H9 (cell line): ENCODE results near the gene RFT1. TPM values are rescaled to one million over a fixed set of nuclear protein-coding genes. Genes with fewer than 3 reads are reported as not detected.

ENCODE experiments used
- DNase-seq: peaks from one replicate; pipeline ENCODE4 v3.0.0-alpha.2; 2017
- H2AFZ ChIP-seq: one replicate; pipeline ENCODE4 v1.6.1; 2013; ENCODE audit warnings: mild to moderate bottlenecking, low read length, control low read depth, moderate library complexity
- H2AK5ac ChIP-seq: 2 replicates; pipeline ENCODE4 v1.6.1; 2013; ENCODE audit warnings: low read length, control low read depth, mixed read lengths; ENCODE audit not compliant: insufficient read length
- H2BK120ac ChIP-seq: one replicate; pipeline ENCODE4 v1.6.1; 2013; ENCODE audit warnings: low read depth, mild to moderate bottlenecking, low read length, control low read depth, inconsistent platforms; ENCODE audit not compliant: poor library complexity, severe bottlenecking
- H2BK12ac ChIP-seq: 2 replicates; pipeline ENCODE4 v1.6.1; 2013; ENCODE audit warnings: low read length, control low read depth, mixed read lengths, low read depth; ENCODE audit not compliant: insufficient read length
- H2BK15ac ChIP-seq: 2 replicates; pipeline ENCODE4 v1.6.1; 2013; ENCODE audit warnings: low read depth, low read length, control low read depth
- H2BK20ac ChIP-seq: one replicate; pipeline ENCODE4 v1.6.1; 2013; ENCODE audit warnings: low read depth, mild to moderate bottlenecking, low read length, control low read depth, inconsistent platforms; ENCODE audit not compliant: poor library complexity, severe bottlenecking
- H2BK5ac ChIP-seq: 2 replicates; pipeline ENCODE4 v1.6.1; 2013; ENCODE audit warnings: low read length, control low read depth, mixed read lengths; ENCODE audit not compliant: insufficient read length
- H3K14ac ChIP-seq: 2 replicates; pipeline ENCODE4 v1.6.1; 2013; ENCODE audit warnings: low read length, control low read depth; ENCODE audit not compliant: insufficient read depth
- H3K18ac ChIP-seq: 2 replicates; pipeline ENCODE4 v1.6.1; 2013; ENCODE audit warnings: low read depth, mild to moderate bottlenecking, mixed read lengths, low read length, control low read depth; ENCODE audit not compliant: insufficient read length
- H3K23ac ChIP-seq: 2 replicates; pipeline ENCODE4 v1.6.1; 2013; ENCODE audit warnings: low read length, control low read depth, mixed read lengths, low read depth; ENCODE audit not compliant: insufficient read length
- H3K23me2 ChIP-seq: 2 replicates; pipeline ENCODE4 v1.6.1; 2013; ENCODE audit warnings: low read depth, mild to moderate bottlenecking, mixed read lengths, low read length, control low read depth; ENCODE audit not compliant: insufficient read length, poor library complexity, severe bottlenecking
- H3K27ac ChIP-seq: 2 replicates; pipeline ENCODE4 v1.5.1; 2013; ENCODE audit warnings: low read length, control low read depth, mixed read lengths, low read depth; ENCODE audit not compliant: insufficient read length
- H3K27me3 ChIP-seq: 2 replicates; pipeline ENCODE4 v1.6.1; 2013; ENCODE audit warnings: low read length, control low read depth, inconsistent platforms; ENCODE audit not compliant: insufficient read depth
- H3K4ac ChIP-seq: 2 replicates; pipeline ENCODE4 v1.6.1; 2013; ENCODE audit warnings: low read depth, mild to moderate bottlenecking, control low read depth, inconsistent platforms, low read length, moderate library complexity
- H3K4me1 ChIP-seq: 2 replicates; pipeline ENCODE4 v1.6.1; 2013; ENCODE audit warnings: low read length, control low read depth, inconsistent platforms; ENCODE audit not compliant: insufficient read depth
- H3K4me2 ChIP-seq: 2 replicates; pipeline ENCODE4 v1.6.1; 2013; ENCODE audit warnings: low read length, control low read depth, mixed read lengths; ENCODE audit not compliant: insufficient read length, insufficient read depth
- H3K56ac ChIP-seq: 2 replicates; pipeline ENCODE4 v1.6.1; 2013; ENCODE audit warnings: low read depth, mild to moderate bottlenecking, mixed read lengths, low read length, control low read depth; ENCODE audit not compliant: insufficient read length
- H3K79me1 ChIP-seq: 2 replicates; pipeline ENCODE4 v1.6.1; 2013; ENCODE audit warnings: low read depth, mild to moderate bottlenecking, moderate library complexity, low read length, control low read depth, inconsistent platforms; ENCODE audit not compliant: insufficient read depth, poor library complexity, severe bottlenecking
- H3K79me2 ChIP-seq: 2 replicates; pipeline ENCODE4 v1.6.1; 2013; ENCODE audit warnings: low read length, control low read depth, inconsistent platforms; ENCODE audit not compliant: insufficient read depth
- H3K9ac ChIP-seq: 2 replicates; pipeline ENCODE4 v1.6.1; 2013; ENCODE audit warnings: low read length, control low read depth, mixed read lengths; ENCODE audit not compliant: insufficient read length; ENCODE audit errors: extremely low read depth
- H3K9me3 ChIP-seq: one replicate; pipeline ENCODE4 v1.6.1; 2013; ENCODE audit warnings: low read depth, low read length, inconsistent platforms; ENCODE audit not compliant: control insufficient read depth
- H3T11ph ChIP-seq: one replicate; pipeline ENCODE4 v1.6.1; 2013; ENCODE audit warnings: mild to moderate bottlenecking, low read length, control low read depth, inconsistent platforms
- H4K20me1 ChIP-seq: one replicate; pipeline ENCODE4 v1.6.1; 2013; ENCODE audit not compliant: control insufficient read depth, insufficient read length, insufficient read depth
- H4K5ac ChIP-seq: 2 replicates; pipeline ENCODE4 v1.6.1; 2013; ENCODE audit warnings: low read depth, mild to moderate bottlenecking, mixed read lengths, low read length, control low read depth; ENCODE audit not compliant: insufficient read length
- H4K8ac ChIP-seq: replicated peaks from 2 replicates; pipeline ENCODE4 v1.6.1; 2013; ENCODE audit warnings: low read length, control low read depth, mixed read lengths, low read depth; ENCODE audit not compliant: insufficient read length
- H4K91ac ChIP-seq: 2 replicates; pipeline ENCODE4 v1.6.1; 2013; ENCODE audit warnings: low read depth, mild to moderate bottlenecking, moderate library complexity, mixed read lengths, low read length, control low read depth; ENCODE audit not compliant: insufficient read length
- H3K27ac Mint-ChIP-seq, 3 experiments: 2 replicates in 2 of 3; 3 replicates in 1 of 3; pipeline ENCODE4 v1.8.0; 2020 to 2021; ENCODE audit warnings: mixed read lengths in 3 of 3, mild to moderate bottlenecking in 1 of 3, moderate library complexity in 1 of 3
- H3K27me3 Mint-ChIP-seq: 2 replicates; pipeline ENCODE4 v1.8.0; 2021; ENCODE audit warnings: low read depth, mild to moderate bottlenecking, moderate library complexity, mixed read lengths
- H3K36me3 Mint-ChIP-seq, 3 experiments: 2 replicates in 2 of 3; 3 replicates in 1 of 3; pipeline ENCODE4 v1.8.0; 2020 to 2021; ENCODE audit warnings: low read depth in 3 of 3, mixed read lengths in 3 of 3; ENCODE audit not compliant: insufficient read depth in 1 of 3
- H3K4me1 Mint-ChIP-seq, 2 experiments: 2 replicates each; pipeline ENCODE4 v1.8.0; 2020; ENCODE audit warnings: mixed read lengths in 2 of 2
- H3K4me3 Mint-ChIP-seq, 2 experiments: 2 replicates in 1 of 2; 3 replicates in 1 of 2; pipeline ENCODE4 v1.8.0; 2020 to 2021; ENCODE audit warnings: mild to moderate bottlenecking in 2 of 2, mixed read lengths in 2 of 2, moderate library complexity in 1 of 2
- H3K9me3 Mint-ChIP-seq, 2 experiments: 2 replicates in 1 of 2; 3 replicates in 1 of 2; pipeline ENCODE4 v1.8.0; 2020; ENCODE audit warnings: mild to moderate bottlenecking in 2 of 2, mixed read lengths in 2 of 2, moderate library complexity in 1 of 2
- CTCF ChIP-seq: fragments of 200-600 bp; sonication (generic); conservative IDR thresholded peaks from 3 replicates; pipeline ENCODE4 v1.8.0; 2021; ENCODE audit warnings: antibody characterized with exemption, mild to moderate bottlenecking
- WGBS: extraction: QIAGEN DNeasy Blood & Tissue Kit; methylation state at CpG from one replicate; pipeline ENCODE4 v1.1.7; 2013; ENCODE audit warnings: missing lambda C conversion rate, low lambda C conversion rate, mixed read lengths; ENCODE audit not compliant: insufficient read length; ENCODE audit errors: extremely low coverage; 5-methylcytosine and 5-hydroxymethylcytosine counted together
- total RNA-seq: library from RNA; stranded (reverse); gene quantifications from 2 replicates; pipeline ENCODE4 v1.2.1, GENCODE V29; 2021

Gene RFT1
- total RNA-seq, 1 experiment from 2014 or later: 24.1 TPM

GRCh38 chr3:53075743-53076140 is 54.5 kb downstream of the RFT1 start:
- Histone ChIP-seq H2BK12ac (no peak overlapping the region), H3K9me3 (no peaks in the 10 kb centered on the region), H3T11ph (no peak overlapping the region), H2BK120ac (no peak overlapping the region), H3K27ac (no peak overlapping the region), H2AFZ (no peak overlapping the region), H3K4me2 (no peak overlapping the region), H3K27me3 (no peaks in the 10 kb centered on the region), H2BK15ac (no peak overlapping the region), H2BK5ac (no peak overlapping the region), H3K23me2 (peaks cover 5% of the 10 kb centered on the region), H3K4me1 (no peaks in the 10 kb centered on the region; the same call in 1 of the 2 replicates), H3K14ac (no peak overlapping the region), H3K9ac (no peak overlapping the region), H4K5ac (no peak overlapping the region), H3K79me2 (no peaks in the 10 kb centered on the region), H3K18ac (no peak overlapping the region), H4K8ac (no peak overlapping the region), H3K4ac (no peak overlapping the region), H3K23ac (no peak overlapping the region), H2AK5ac (no peak overlapping the region), H3K56ac (no peak overlapping the region), H4K20me1 (no peaks in the 10 kb centered on the region), H2BK20ac (no peak overlapping the region), H4K91ac (no peak overlapping the region), H3K79me1 (no peaks in the 10 kb centered on the region)
- H3K27me3 Mint-ChIP-seq: peaks cover 12% of the 10 kb centered on the region
- peak; percentile 17 for DNase-seq
- no peak for TF ChIP-seq CTCF
- H3K4me1 Mint-ChIP-seq: peaks cover 10 to 16% of the 10 kb centered on the region in 2 experiments
- WGBS: no CpG with 5 or more reads among the region's 3 CpGs
- H3K27ac Mint-ChIP-seq: no peak overlapping the region
- no peaks in the 10 kb centered on the region for H3K9me3 Mint-ChIP-seq
- no peak overlapping the region for H3K4me3 Mint-ChIP-seq
- no peaks in the 10 kb centered on the region for H3K36me3 Mint-ChIP-seq
